ENCODE measurements around the gene REEP5. TPM values are rescaled to one million over a fixed set of nuclear protein-coding genes. Genes with fewer than 3 reads are reported as not detected.

Gene REEP5
- total and polyA plus RNA-seq, 2 of the 13 experiments (the other 11 are each of a cell fraction or from before 2014, with no cell fraction given), result 49.4 to 239 TPM

DNA sequence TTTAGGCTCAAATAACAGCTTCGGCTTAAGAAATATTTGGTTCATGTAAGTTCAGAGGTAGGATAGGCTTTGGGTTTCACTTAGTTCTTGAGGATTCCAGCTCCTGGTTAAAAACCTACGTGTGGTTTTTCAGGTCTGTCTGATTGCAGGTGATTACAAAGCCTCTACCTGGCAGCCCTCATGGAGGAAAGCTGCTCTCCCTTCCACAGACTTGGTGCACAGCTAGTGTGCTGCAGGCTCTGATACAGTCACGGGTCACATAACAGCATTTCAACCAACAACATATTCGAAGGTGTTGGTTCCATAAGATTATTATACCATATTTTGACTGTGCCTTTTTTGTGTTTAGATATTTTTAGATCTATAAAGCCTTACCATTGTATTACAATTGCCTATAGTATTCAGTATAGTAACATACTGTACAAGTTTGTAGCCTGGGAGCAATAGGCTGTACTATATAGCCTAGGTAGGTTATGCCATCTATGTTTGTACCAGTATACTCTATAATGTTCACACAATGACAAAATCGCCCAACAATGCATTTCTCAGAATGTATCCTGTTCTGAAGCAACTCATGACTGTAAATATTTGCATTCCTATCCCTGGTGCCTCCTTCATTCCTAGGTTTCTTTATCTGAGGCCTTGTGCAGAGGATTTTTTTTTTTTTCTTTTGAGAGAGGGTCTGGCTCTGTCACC, 46.5 kb upstream of the REEP5 start (continued):
- TF ChIP-seq ZNF24 (IDR thresholded peaks at IDR 0.05), result no peak

DNA sequence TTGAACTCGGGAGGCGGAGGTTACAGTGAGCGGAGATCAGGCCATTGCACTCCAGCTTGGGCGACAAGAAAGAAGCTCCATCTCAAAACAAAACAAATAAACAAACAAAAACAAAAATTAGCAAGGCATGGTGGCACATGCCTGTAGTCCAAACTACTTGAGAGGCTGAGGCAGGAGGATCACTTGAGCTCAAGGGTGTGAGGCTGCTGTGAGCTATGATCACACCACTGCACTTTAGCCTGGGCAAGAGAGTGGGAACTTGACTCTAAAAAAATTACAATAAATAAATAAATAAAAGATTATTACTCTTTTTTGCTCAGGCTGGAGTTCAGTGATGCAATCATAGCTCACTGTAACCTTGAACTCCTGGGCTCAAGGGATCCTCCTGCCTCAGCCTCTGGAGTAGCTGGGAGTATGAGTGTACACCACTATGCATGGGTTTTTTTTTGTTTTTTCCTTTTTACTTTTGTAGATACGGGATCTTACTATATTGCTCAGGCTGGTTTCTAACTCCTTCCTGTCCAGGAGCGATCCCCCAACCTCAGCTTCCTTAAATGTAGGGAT, 45.6 kb upstream of the REEP5 start:
- peak; percentile 52 for DNase-seq (ENCODE audit: low spot score)
- Histone ChIP-seq H2AFZ (ENCODE audit: low read length) (no peak overlapping the region), H3K36me3 (replicated peaks in 1 of 2; ENCODE audit: control insufficient read depth in 1 of 2, insufficient read depth in 2 of 2, low read length in 2 of 2) (no peaks in the 10 kb centered on the region), H3K4me1 (ENCODE audit: insufficient read depth, low read length) (peaks cover 53% of the 10 kb centered on the region), H3K4me2 (ENCODE audit: low read depth, low read length) (peak overlapping the region; percentile 64; the same call in 1 of the 2 replicates), H3K9ac (ENCODE audit: insufficient read depth, low read depth, low read length) (peak overlapping the region; percentile 44; the same call in 1 of the 2 replicates), H3K79me2 (ENCODE audit: insufficient read depth, low read length) (no peaks in the 10 kb centered on the region), H3K9me3 (ENCODE audit: low read length) (no peaks in the 10 kb centered on the region), H3K27me3 (ENCODE audit: control insufficient read depth in 1 of 2, insufficient read depth in 2 of 2, low read length in 2 of 2) (no peaks in the 10 kb centered on the region), H3K27ac (ENCODE audit: extremely low read length, insufficient read depth, low read length) (peak overlapping the region; percentile 69), H4K20me1 (ENCODE audit: insufficient read depth, low read length) (no peaks in the 10 kb centered on the region), H3K4me3 (replicated peaks in 1 of 3; ENCODE audit: insufficient read depth in 1 of 3, low read depth in 2 of 3, low read length in 3 of 3) (0 out of 6 replicates have a peak overlapping the region, but pooled peaks of 1 of the 3 experiments have one; percentile 47)
- intact Hi-C loops (cut with micrococcal nuclease; ENCODE audit: unreplicated experiment), result loop anchor here (10.0 kb wide), 1 partner anchor 803 kb away; no protein-coding TSS in a partner anchor
- peak; percentile 11 for ATAC-seq
- no TSS peak for BruUV-seq (replicated peaks)
- 78% methylated on average over 6 of the region's 6 CpGs for WGBS (ENCODE audit: low lambda C conversion rate)
- in situ Hi-C loops (cut with HindIII; ENCODE audit: extremely low pct_ligation_motif_present, low pct_unique_long_range_greater_than_20kb), result no loop called here
- POLR2A ChIA-PET, result interaction anchor here (1.2 to 2.7 kb wide), 7 partner anchors 9 to 546 kb away, joined by 3 to 59 read pairs (median 11); partner anchors contain the start of genes DCP2, REEP5, SRP19 and YTHDC2
- FAIRE-seq, result peak; percentile 60
- CTCF ChIA-PET (ENCODE audit: low intra/inter-chr PET ratio, low total read pairs), result no interaction called here
- TF ChIP-seq, protein P1, sequence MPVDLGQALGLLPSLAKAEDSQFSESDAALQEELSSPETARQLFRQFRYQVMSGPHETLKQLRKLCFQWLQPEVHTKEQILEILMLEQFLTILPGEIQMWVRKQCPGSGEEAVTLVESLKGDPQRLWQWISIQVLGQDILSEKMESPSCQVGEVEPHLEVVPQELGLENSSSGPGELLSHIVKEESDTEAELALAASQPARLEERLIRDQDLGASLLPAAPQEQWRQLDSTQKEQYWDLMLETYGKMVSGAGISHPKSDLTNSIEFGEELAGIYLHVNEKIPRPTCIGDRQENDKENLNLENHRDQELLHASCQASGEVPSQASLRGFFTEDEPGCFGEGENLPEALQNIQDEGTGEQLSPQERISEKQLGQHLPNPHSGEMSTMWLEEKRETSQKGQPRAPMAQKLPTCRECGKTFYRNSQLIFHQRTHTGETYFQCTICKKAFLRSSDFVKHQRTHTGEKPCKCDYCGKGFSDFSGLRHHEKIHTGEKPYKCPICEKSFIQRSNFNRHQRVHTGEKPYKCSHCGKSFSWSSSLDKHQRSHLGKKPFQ (CRISPR knock-in tag; IDR thresholded peaks at IDR 0.05; ENCODE audit: insufficient replicate concordance), result peak; percentile 48
- TF ChIP-seq SKI (IDR thresholded peaks at IDR 0.05; ENCODE audit: partially characterized antibody) (no peak), SAP130 (CRISPR knock-in tag; IDR thresholded peaks at IDR 0.05; ENCODE audit: low read depth) (0 out of 2 replicates have a peak, but pooled peaks have one; percentile 30), MYC (CRISPR knock-in tag; IDR thresholded peaks at IDR 0.05; ENCODE audit: borderline replicate concordance) (no peak), NFE2 (CRISPR knock-in tag; IDR thresholded peaks at IDR 0.05) (no peak), IKZF1 (IDR thresholded peaks at IDR 0.05) (no peak), ZNF670 (CRISPR knock-in tag; IDR thresholded peaks at IDR 0.05; ENCODE audit: borderline replicate concordance) (no peak), HNRNPLL (IDR thresholded peaks at IDR 0.05; ENCODE audit: low read depth, low read length, poor library complexity, severe bottlenecking) (no peak), NFIC (IDR thresholded peaks at IDR 0.05; ENCODE audit: low read length) (no peak)
- TF ChIP-seq, protein P2, sequence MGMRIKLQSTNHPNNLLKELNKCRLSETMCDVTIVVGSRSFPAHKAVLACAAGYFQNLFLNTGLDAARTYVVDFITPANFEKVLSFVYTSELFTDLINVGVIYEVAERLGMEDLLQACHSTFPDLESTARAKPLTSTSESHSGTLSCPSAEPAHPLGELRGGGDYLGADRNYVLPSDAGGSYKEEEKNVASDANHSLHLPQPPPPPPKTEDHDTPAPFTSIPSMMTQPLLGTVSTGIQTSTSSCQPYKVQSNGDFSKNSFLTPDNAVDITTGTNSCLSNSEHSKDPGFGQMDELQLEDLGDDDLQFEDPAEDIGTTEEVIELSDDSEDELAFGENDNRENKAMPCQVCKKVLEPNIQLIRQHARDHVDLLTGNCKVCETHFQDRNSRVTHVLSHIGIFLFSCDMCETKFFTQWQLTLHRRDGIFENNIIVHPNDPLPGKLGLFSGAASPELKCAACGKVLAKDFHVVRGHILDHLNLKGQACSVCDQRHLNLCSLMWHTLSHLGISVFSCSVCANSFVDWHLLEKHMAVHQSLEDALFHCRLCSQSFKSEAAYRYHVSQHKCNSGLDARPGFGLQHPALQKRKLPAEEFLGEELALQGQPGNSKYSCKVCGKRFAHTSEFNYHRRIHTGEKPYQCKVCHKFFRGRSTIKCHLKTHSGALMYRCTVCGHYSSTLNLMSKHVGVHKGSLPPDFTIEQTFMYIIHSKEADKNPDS (CRISPR knock-in tag; IDR thresholded peaks at IDR 0.05), result 0 out of 2 replicates have a peak, but pooled peaks have one; percentile 68
- TF ChIP-seq, protein P3, sequence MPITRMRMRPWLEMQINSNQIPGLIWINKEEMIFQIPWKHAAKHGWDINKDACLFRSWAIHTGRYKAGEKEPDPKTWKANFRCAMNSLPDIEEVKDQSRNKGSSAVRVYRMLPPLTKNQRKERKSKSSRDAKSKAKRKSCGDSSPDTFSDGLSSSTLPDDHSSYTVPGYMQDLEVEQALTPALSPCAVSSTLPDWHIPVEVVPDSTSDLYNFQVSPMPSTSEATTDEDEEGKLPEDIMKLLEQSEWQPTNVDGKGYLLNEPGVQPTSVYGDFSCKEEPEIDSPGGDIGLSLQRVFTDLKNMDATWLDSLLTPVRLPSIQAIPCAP (CRISPR knock-in tag; IDR thresholded peaks at IDR 0.05; ENCODE audit: low read depth), result no peak
- TF ChIP-seq, protein P4, sequence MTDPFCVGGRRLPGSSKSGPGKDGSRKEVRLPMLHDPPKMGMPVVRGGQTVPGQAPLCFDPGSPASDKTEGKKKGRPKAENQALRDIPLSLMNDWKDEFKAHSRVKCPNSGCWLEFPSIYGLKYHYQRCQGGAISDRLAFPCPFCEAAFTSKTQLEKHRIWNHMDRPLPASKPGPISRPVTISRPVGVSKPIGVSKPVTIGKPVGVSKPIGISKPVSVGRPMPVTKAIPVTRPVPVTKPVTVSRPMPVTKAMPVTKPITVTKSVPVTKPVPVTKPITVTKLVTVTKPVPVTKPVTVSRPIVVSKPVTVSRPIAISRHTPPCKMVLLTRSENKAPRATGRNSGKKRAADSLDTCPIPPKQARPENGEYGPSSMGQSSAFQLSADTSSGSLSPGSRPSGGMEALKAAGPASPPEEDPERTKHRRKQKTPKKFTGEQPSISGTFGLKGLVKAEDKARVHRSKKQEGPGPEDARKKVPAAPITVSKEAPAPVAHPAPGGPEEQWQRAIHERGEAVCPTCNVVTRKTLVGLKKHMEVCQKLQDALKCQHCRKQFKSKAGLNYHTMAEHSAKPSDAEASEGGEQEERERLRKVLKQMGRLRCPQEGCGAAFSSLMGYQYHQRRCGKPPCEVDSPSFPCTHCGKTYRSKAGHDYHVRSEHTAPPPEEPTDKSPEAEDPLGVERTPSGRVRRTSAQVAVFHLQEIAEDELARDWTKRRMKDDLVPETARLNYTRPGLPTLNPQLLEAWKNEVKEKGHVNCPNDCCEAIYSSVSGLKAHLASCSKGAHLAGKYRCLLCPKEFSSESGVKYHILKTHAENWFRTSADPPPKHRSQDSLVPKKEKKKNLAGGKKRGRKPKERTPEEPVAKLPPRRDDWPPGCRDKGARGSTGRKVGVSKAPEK (CRISPR knock-in tag; IDR thresholded peaks at IDR 0.05; ENCODE audit: borderline replicate concordance), result no peak
